Mesothelial cell of epicardium (in vitro differentiated cells): ENCODE measurements around the gene WDFY3. TPM values are rescaled to one million over a fixed set of nuclear protein-coding genes. Genes with fewer than 3 reads are reported as not detected.

Source experiments
- DNase-seq, 2 experiments: peaks; one replicate each; pipeline ENCODE4 v3.0.0; 2021; ENCODE audit warnings: low spot score in 2 of 2; ENCODE audit not compliant: unreplicated experiment in 2 of 2
- H3K27ac Mint-ChIP-seq: 2 replicates; pipeline ENCODE4 v1.8.0; 2021; ENCODE audit warnings: mixed read lengths
- H3K27me3 Mint-ChIP-seq: 2 replicates; pipeline ENCODE4 v1.8.0; 2021; ENCODE audit warnings: low read depth, mixed read lengths
- H3K36me3 Mint-ChIP-seq: 2 replicates; pipeline ENCODE4 v1.8.0; 2021; ENCODE audit warnings: mixed read lengths
- H3K4me1 Mint-ChIP-seq: 2 replicates; pipeline ENCODE4 v1.8.0; 2021; ENCODE audit warnings: mixed read lengths
- H3K4me3 Mint-ChIP-seq: 2 replicates; pipeline ENCODE4 v1.8.0; 2021; ENCODE audit warnings: mild to moderate bottlenecking, moderate library complexity, mixed read lengths
- H3K9me3 Mint-ChIP-seq: 2 replicates; pipeline ENCODE4 v1.8.0; 2021; ENCODE audit warnings: mixed read lengths
- total RNA-seq: library from RNA; stranded (reverse); gene quantifications from 3 replicates; pipeline ENCODE4 v1.2.1, GENCODE V29; 2021
- TF ChIP-seq, protein P1 (sequence below): fragments of 200-600 bp; sonication (generic); IDR thresholded peaks from one replicate; pipeline ENCODE4 v1.5.0; 2021; ENCODE audit warnings: antibody characterized with exemption; ENCODE audit not compliant: unreplicated experiment

Gene WDFY3
- total RNA-seq, 1 donor from 2014 or later = 115 TPM

DNA sequence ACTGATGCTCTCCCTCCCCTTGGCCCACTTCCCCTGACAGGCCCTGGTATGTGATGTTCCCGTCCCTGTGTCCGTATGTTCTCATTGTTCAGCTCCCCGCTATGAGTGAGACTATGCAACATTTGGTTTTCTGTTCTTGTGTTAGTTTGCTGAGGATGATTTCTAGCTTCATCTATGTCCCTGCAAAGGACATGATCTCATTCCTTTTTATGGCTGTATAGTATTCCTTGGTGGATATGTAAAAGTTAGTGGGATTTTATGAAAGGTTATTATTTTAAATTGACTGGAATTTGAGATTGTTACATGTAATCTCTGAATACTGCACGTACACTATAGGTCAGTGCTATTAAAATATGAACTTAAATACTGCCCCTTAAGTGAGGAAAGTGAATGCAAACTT lies 184.0 kb downstream of the WDFY3 start:
- TF ChIP-seq, protein P1, sequence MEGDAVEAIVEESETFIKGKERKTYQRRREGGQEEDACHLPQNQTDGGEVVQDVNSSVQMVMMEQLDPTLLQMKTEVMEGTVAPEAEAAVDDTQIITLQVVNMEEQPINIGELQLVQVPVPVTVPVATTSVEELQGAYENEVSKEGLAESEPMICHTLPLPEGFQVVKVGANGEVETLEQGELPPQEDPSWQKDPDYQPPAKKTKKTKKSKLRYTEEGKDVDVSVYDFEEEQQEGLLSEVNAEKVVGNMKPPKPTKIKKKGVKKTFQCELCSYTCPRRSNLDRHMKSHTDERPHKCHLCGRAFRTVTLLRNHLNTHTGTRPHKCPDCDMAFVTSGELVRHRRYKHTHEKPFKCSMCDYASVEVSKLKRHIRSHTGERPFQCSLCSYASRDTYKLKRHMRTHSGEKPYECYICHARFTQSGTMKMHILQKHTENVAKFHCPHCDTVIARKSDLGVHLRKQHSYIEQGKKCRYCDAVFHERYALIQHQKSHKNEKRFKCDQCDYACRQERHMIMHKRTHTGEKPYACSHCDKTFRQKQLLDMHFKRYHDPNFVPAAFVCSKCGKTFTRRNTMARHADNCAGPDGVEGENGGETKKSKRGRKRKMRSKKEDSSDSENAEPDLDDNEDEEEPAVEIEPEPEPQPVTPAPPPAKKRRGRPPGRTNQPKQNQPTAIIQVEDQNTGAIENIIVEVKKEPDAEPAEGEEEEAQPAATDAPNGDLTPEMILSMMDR = no peak
- Mint-ChIP-seq H3K36me3 (peaks cover 40% of the 10 kb centered on the region), H3K27ac (no peak overlapping the region), H3K9me3 (peaks cover 8% of the 10 kb centered on the region), H3K4me1 (no peaks in the 10 kb centered on the region), H3K4me3 (no peak overlapping the region), H3K27me3 (no peaks in the 10 kb centered on the region)
- no peak for DNase-seq

DNA sequence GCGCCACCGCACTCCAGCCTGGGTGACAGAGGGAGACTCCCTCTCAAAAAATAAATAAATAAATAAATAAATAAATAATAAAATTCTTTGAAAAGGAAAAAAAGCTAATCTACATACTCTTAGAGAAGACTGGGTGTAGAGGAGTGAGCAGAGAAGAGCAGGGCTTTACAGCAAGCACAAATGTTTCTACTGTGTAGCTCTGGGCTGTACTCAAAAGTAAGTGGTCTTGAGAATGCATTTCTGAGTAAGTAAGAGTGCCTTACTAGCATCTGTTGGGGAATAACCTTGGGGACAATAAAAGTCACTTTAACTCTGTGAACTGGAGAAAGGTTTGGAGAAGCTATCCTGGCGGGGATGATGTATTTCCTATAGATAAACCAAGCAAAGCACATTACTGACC lies 185.8 kb downstream of the WDFY3 start:
- DNase-seq = no peak
- no peaks in the 10 kb centered on the region for H3K27me3 Mint-ChIP-seq
- no peaks in the 10 kb centered on the region for H3K4me1 Mint-ChIP-seq
- peaks cover 8% of the 10 kb centered on the region for H3K9me3 Mint-ChIP-seq
- H3K4me3 Mint-ChIP-seq = no peak overlapping the region
- H3K36me3 Mint-ChIP-seq = peaks cover 36% of the 10 kb centered on the region
- TF ChIP-seq, protein P1 = no peak
- no peak overlapping the region for H3K27ac Mint-ChIP-seq

DNA sequence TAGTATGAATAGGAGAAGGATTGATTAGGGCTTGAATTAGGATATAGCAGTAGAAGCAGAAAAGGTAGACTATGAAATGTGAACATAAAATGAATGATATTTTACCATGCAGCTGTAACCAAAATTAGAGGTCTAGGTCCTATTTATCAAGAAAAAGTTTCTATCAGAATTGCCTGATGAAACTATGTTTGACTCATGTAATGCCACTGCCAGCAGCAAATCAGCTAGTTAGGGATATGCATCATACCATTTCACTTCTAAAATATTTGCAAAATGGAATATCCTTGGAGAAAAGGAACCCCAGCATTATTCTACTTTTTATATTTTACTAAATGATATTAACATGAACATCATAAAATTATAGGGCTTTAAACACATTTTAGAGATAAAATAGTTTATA lies 188.4 kb downstream of the WDFY3 start:
- no peaks in the 10 kb centered on the region for H3K27me3 Mint-ChIP-seq
- peaks cover 43% of the 10 kb centered on the region for H3K36me3 Mint-ChIP-seq
- no peak for DNase-seq
- H3K4me1 Mint-ChIP-seq = no peaks in the 10 kb centered on the region
- H3K9me3 Mint-ChIP-seq = peaks cover 6% of the 10 kb centered on the region
- H3K27ac Mint-ChIP-seq = no peak overlapping the region
- TF ChIP-seq, protein P1 = no peak
- no peak overlapping the region for H3K4me3 Mint-ChIP-seq

DNA sequence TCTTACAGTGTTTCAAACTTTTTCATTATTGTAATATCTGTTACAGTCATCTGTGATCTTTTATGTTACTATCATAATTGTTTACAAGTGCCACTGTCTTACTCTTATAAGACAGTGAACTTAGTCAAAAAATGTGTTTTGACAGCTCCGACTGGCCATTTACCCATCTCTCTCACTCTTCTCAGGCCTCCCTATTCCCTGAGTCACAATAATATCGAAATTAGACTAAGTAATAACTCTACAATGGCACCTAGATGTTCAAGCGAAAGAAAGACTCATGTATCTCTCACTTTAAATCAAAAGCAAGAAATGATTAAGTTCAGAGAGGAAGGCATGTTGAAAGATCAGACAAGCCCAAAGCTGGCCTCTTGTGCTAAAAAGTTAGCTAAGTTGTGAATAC lies 199.3 kb downstream of the WDFY3 start:
- no peak overlapping the region for H3K4me3 Mint-ChIP-seq
- TF ChIP-seq, protein P1 = no peak
- H3K27ac Mint-ChIP-seq = no peak overlapping the region
- no peak for DNase-seq
- H3K36me3 Mint-ChIP-seq = peaks cover 46% of the 10 kb centered on the region
- H3K9me3 Mint-ChIP-seq = peaks cover 7% of the 10 kb centered on the region
- no peaks in the 10 kb centered on the region for H3K27me3 Mint-ChIP-seq
- H3K4me1 Mint-ChIP-seq = no peaks in the 10 kb centered on the region

DNA sequence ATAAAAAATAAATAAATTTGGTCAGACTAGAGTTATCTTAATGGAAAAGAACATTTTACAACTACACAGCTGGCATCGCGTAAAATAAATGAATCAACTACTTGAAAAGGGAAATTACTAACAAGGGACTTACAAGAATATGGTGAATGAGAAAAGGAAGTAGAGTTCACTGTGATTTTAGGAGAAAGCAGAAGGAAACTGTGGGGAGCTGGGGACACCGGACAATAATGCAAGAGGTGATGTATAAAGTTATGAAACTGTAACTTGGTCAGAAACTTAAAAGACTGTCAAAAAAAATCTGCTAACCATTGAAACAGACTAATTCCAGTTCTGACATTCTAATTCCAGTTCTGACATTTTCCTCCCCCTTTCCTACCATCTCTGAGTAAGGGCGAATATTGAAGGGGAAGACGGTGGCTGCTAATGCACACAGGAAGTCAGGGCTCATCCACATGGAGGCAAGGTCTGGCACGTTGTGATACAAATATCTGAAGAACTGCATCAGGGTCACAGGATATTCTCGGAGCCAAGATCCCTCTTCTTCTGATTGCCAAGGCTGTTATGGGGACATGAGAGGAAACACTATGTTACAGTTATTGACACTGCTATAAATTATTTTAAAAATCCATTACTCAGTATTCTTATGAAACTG lies 213.0 kb downstream of the WDFY3 start:
- H3K36me3 Mint-ChIP-seq = peaks cover 12% of the 10 kb centered on the region
- no peaks in the 10 kb centered on the region for H3K4me1 Mint-ChIP-seq
- TF ChIP-seq, protein P1 = no peak
- H3K27me3 Mint-ChIP-seq = no peaks in the 10 kb centered on the region
- H3K4me3 Mint-ChIP-seq = no peak overlapping the region
- no peak overlapping the region for H3K27ac Mint-ChIP-seq
- H3K9me3 Mint-ChIP-seq = no peaks in the 10 kb centered on the region
- DNase-seq = no peak

DNA sequence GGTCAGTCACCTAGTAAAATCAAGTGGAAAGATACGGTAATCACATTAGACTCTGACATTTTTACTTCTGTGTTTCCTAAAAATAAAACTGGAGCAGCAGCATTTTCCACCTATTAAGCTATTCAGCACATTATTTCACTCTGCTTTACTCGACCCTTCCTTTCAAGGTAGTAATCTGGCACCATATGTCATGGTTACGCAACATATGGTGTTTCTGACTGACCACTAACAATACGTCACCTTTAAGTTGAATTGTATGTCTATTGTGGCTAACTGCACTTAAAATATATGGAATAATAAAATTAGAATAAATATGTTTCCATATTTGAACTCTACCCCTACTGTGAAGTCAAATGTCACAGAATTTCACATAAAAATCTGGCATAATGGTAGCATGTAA lies 214.8 kb downstream of the WDFY3 start:
- no peak overlapping the region for H3K4me3 Mint-ChIP-seq
- H3K27ac Mint-ChIP-seq = no peak overlapping the region
- no peaks in the 10 kb centered on the region for H3K27me3 Mint-ChIP-seq
- no peaks in the 10 kb centered on the region for H3K9me3 Mint-ChIP-seq
- no peak for DNase-seq
- TF ChIP-seq, protein P1 = no peak
- peaks cover 20% of the 10 kb centered on the region for H3K36me3 Mint-ChIP-seq
- H3K4me1 Mint-ChIP-seq = no peaks in the 10 kb centered on the region
